ENCODE measurements around the gene SERP2. TPM values are rescaled to one million over a fixed set of nuclear protein-coding genes. Genes with fewer than 3 reads are reported as not detected.

The SERP2 gene
- total and polyA plus RNA-seq, 10 of the 15 experiments (the other 5 are each of a cell fraction or from before 2014, with no cell fraction given): not detected

DNA sequence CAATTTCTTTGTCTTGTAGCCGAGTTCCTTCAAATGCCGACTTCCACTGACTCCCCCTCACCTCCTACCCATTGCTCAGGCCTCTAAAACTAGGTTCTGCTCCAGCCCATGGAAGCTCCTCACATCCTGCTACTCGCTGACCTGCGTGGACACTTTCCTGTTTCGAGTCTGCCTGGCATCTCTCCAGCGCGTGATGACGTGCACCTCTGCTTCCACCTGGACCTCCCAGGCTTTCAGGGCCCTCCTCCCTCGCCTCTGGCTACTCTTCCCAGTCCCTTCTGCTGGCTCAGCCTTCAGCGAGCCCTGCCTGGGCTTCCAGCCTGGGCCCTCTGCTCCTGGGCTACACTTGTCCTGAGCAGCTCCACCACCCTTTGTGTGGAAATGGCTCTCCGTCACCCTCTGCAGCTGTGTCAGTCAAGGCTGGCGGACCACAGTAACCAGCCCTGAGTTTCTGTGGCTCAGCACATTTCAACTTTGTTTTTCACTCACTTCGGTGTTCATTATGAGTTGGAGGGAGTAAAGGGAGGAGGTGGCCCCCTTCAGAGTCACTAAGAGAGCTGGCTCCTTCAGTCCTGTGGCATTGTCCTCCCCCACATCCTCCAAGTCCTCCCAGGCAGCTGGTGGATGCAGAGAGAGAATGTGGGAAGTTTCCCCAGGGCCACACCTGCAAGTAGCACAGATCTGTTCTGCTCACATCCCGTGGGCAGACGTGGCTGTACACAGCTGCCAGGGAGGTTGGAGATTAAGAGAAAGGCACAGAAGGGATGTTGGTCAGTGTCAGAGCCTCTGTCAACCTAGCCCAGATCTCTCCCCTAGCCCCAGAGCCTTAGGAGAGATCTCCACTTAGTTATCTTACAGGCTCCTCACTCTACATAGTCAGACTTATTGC, 49.4 kb downstream of the SERP2 start:
- RAD21 ChIA-PET (ENCODE audit: unreplicated experiment): no interaction called here
- Histone ChIP-seq H3K36me3 (ENCODE audit: control insufficient read depth in 2 of 2, insufficient read depth in 2 of 2, low read length in 1 of 2) (no peaks in the 10 kb centered on the region), H3K4me2 (ENCODE audit: control insufficient read depth, insufficient read depth) (no peak overlapping the region), H4K20me1 (ENCODE audit: control insufficient read depth, insufficient read depth) (no peaks in the 10 kb centered on the region), H3K4me1 (ENCODE audit: control insufficient read depth, insufficient read depth, low read length) (no peaks in the 10 kb centered on the region), H3K4me3 (no peak overlapping the region), H3K9me3 (replicated peaks; ENCODE audit: control insufficient read depth, insufficient read depth, low read length) (no peaks in the 10 kb centered on the region), H3K9ac (ENCODE audit: control insufficient read depth, insufficient read depth, low read length) (no peak overlapping the region), H2AFZ (ENCODE audit: control insufficient read depth, low read depth, low read length) (no peak overlapping the region), H3K27me3 (replicated peaks in 1 of 2; ENCODE audit: control insufficient read depth in 2 of 2, insufficient read depth in 2 of 2, low read length in 1 of 2) (peaks cover 0 to 5% of the 10 kb centered on the region in 2 experiments; a peak in 1 of 4 replicates), H3K27ac (ENCODE audit: control insufficient read depth, insufficient read depth) (no peak overlapping the region), H3K79me2 (ENCODE audit: control insufficient read depth, insufficient read depth, low read length) (no peaks in the 10 kb centered on the region)
- POLR2A ChIA-PET: no interaction called here
- no peak for DNase-seq (ENCODE audit: low read depth, low spot score)
- intact Hi-C loops (cut with micrococcal nuclease; ENCODE audit: unreplicated experiment): no loop called here
- TF ChIP-seq ASH2L (IDR thresholded peaks at IDR 0.05; ENCODE audit: borderline replicate concordance, low read depth) (no peak), CREM (IDR thresholded peaks at IDR 0.05; ENCODE audit: low read depth) (no peak), NBN (IDR thresholded peaks at IDR 0.05) (no peak), CHD2 (IDR thresholded peaks at IDR 0.05; ENCODE audit: borderline replicate concordance, low read depth, low read length) (no peak), KAT2A (conservative IDR thresholded peaks at IDR 0.05; ENCODE audit: control insufficient read depth, low read depth, low read length) (no peak), EZH2 (IDR thresholded peaks at IDR 0.05; ENCODE audit: borderline replicate concordance, control insufficient read depth, low read depth, low read length) (no peak), POLR2AphosphoS2 (IDR thresholded peaks at IDR 0.05; ENCODE audit: low read depth, low read length) (no peak), SMARCA5 (IDR thresholded peaks at IDR 0.05) (no peak)
- ATAC-seq: no peak
- WGBS (ENCODE audit: insufficient coverage, insufficient replicate concordance, low lambda C conversion rate, missing lambda C conversion rate): 11% methylated on average over 15 of the region's 15 CpGs
- in situ Hi-C loops (cut with MboI): no loop called here
- FAIRE-seq: no peak
- no TSS peak for BruUV-seq (replicated peaks)
- CTCF ChIA-PET: no interaction called here
- SMC1A ChIA-PET (ENCODE audit: uncharacterized antibody, unreplicated experiment): no interaction called here

Data from GM12878 (cell line).